T-helper 22 cell (primary cell): ENCODE data around the gene LSAMP.
"Not testable (repeated sequence)": the region's sequence is repeated elsewhere in the genome, so short reads cannot be mapped to it uniquely, and the experiment has no call there.

Source experiments
- DNase-seq: peaks from one replicate; pipeline ENCODE4 v3.0.0-alpha.2; 2020; ENCODE audit warnings: low read depth

LSAMP gene

DNA sequence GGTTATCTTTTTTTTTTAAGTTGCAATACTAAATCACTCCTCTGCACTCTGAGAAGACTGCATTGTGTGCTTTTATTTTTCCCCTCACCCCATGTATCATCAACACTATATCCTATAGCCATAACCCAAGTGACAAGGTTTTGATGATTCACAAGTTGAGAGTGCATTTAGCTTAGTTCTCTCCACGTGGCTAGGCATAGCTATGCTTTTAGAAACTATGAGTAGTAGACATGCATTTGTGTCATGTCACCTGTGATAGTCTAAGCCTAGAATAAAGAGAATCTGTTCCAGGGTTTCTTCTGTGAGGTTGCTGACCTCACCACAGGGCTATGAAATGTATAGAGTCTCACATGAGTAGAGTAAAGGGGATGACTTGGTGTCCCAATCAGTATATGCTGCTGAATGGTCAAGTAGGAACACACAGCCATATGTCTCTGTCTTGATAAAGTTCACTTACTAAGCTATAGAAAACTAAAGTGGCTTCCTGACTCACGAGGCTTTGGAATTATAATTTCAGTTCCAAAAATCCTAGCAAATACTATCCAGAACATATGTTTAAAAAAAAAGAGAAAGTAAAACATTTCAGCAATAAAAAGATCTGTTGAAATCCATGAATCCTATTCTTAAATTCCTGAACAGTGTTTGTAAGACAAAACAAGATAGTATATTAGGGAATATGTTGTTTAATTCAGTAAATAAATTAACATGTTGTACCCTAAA lies 206.3 kb downstream of the LSAMP start:
- DNase-seq = no peak

DNA sequence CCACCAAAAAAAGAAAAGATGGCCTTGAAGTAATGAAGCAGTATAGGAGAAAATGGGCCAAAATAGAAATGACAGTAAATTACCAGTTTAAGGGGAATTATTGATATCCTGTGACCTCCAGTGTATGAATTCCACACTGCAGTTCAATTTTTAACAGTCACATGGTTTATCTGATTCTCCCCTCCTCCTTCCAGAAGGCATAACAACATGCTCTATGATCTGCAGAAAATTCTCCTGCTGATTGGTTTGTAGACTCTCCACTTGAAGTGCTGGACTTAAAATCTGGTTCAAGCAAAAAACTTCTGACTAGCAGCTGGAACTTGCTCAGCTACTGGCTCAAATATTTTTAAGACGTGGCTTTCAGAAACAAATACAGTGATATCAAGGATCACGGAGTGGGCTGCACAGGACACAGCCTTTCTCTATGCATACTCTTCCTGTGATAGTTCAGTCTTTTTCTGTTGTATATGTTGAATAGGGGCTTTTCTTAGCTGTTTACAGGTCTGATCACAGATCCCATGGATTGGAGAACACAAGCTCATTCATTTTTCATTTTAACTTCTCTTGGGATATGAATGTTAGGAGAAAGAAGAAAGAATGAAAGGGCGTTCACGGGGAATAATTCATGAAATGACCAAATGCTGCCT lies 211.5 kb downstream of the LSAMP start:
- no peak for DNase-seq

DNA sequence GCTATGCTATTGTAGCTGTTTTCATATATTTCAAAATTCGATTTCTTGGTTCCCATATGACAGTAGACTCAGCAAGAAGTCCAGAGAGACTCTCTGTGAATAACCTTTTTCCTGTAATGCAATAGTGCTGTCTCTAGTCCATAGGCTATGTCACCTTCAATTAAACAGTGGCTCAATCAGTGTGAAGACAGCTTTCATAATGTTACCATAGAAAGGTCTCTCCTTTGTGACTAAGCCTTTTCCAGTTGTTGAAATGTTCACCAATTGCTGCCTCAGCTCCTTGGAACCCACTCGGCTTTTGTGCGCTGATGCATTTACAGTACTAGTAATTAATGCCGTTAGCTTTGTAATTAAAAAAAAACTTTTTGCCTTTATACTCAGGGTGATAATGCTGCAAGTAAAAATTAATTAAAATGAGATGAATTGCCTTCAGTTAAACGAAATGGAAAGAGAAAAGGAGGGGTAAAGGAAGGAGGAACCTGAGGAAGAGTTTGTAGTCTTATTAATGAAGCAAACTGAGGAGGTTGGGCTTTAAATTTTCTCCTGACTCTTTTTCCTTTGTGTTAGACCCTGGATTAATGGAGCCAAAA lies 214.8 kb downstream of the LSAMP start:
- no peak for DNase-seq

DNA sequence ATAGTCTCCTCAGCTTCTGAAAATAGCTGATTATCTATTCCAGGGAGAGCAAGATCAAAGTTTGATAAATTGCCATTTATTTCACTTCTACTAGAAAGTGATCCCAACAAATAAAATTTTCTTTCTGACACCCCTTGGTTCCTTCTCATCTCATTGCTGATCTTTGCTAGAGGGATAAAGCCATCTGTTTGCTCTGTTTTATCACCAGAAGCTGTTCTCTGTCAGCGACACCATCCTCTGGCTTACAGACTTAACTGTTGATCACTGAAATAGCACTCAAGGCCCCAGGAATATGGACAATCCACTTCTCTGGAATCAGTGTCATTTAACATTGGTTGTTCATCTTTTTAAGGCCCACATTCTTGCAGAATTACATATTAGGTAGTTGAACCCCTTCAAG lies 219.0 kb downstream of the LSAMP start:
- no peak for DNase-seq

DNA sequence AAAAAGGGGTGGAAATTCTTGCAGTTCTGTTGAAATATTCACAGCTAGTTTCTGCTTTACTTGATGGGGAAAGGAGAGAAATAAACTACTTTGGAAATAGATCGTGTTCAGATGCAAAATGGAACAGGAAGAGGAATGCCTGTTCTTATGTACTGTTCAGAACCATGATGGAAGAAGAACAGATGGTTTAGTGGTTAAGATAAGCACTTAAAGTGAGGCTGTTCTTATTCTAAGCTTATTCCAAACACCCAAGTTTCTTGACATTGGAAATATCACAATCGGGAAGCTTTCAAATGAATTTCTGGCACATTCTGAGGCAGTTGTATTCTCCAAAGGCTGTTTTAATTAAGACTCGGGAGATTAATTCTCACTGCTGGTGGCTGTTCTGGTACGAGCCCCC lies 228.5 kb downstream of the LSAMP start:
- DNase-seq = no peak

DNA sequence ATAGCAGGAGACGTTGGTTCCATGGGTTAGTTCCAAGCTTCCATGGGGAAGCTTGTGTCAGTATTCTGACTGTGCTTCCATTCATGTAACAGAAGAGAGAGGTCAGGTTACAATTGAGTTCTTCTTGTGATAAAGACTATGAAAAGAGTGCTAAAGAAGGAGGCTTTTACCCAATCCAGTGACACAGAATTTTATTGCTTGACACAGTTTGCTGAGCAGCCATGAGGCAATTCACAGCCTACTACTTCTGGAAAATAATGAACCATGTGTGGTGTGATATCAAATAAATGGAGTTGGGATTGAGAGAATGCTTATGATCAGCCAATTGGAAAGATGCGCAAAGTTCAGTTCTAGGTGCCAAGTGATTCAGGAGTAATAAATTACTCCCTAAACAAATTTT lies 233.4 kb downstream of the LSAMP start:
- DNase-seq = no peak

- not testable (repeated sequence) for DNase-seq
Measured at GRCh38 chr3:116208830-116209229, 236.5 kb downstream of the LSAMP start.

DNA sequence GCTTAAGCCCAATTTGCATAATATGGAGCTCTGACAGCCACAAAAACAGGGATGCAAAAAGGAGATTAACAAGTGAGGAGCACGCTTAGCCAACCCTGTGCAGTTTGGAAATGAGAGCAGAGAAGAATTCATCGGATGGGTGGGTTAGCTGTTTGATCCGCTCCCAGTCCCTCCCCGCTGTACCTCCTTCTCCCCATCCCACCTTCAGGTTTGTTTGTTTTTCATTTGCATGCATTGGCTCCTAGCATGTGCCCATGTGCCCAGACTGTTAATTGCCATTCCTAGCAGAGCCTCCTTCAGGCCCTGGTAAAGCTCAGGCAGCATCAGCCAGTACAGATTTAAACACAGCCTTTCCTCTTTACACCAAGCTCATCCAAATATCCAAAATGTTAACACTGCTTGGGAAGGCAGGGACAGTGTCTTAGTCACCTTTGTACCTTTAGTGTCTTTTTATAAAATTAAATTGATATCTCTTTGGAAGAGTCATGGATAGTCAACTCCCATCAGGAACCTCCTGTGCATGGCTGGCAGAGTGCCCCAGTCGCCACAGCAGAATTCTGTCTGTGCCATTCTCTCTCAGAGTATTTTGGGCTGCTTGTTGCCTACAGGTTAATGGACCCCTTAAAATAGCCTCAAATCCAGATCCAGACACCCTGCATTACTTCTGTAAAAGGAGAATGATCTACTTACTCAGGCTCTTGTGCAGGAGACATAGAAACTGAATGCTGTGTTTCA lies 244.2 kb downstream of the LSAMP start:
- no peak for DNase-seq

DNA sequence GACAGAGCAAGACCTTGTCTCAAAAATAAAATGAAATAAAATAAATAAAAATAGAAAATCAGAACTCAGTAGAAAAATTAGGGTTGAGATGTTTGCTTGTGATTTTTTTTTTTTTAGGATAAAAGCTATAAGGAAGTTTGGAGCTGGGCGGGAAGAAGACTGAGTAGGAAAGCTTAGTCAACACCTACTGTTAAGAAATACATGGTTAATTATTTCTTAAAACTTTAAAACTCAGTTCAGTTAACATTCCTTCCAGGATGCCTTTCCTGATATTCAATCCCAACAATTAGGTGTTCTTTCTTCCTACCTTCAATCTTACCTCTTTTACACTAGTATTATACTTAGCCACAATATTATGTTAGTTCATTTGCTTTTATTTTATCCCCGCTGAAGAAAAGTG lies 246.2 kb downstream of the LSAMP start:
- no peak for DNase-seq

DNA sequence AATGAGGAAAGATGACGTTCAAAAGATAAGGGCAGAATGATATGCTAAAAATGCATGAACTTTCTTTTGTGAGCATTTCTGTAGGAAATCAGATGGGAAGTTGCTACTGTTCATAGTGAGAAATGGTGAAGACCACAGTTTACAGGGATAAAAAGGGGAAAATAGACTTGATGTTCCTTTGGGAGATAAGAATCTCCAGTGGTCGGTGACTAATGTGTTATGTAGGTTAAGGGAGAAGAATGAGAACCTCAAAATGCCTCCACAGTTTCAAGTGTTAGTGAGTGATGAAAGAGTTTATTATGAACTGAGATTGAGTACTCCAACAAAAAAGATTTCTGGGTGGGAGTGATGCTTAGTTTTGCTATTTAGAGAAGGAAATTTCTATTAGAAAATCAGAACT lies 247.2 kb downstream of the LSAMP start:
- DNase-seq = no peak

DNA sequence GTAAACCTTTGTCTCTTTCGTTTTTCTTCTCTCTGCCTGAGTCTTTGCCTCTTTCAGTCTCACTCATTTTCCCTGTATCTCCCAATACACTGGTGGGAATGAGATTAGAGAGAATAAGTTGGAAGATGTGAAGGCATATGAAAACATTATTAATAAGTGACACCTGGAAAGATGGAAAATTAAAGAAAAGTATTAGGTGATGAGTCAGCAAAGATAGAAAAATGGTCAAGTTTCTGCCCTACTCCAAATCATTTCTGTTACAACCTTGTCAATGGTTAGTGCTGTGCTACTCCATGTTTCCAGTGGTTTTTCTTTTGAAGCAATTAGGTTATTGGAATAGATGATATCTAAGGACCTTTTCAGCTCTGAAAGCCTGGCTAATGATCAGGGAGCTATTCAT lies 252.8 kb downstream of the LSAMP start:
- no peak for DNase-seq

DNA sequence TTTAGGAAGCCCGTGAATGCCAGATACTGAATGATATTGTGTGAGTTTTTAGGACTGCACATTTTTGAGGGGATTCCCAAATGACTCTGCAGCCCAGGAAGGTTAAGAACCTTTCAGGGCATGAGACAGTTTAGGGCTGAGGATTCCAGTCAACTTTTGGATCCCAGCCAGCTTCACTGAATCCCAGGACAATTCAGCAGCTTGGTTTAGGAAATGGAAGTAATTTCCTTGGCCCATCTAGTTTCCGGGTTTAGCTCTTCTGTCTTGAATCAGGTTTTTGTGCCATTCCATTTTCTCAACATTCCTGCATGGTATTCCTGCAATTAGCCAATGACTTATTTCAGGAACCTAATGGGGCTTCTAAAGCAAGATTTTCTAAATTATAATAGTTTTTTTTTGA lies 253.9 kb downstream of the LSAMP start:
- DNase-seq = no peak

GRCh38 chr3:116190095-116190494 lies 255.2 kb downstream of the LSAMP start:
- no peak for DNase-seq

DNA sequence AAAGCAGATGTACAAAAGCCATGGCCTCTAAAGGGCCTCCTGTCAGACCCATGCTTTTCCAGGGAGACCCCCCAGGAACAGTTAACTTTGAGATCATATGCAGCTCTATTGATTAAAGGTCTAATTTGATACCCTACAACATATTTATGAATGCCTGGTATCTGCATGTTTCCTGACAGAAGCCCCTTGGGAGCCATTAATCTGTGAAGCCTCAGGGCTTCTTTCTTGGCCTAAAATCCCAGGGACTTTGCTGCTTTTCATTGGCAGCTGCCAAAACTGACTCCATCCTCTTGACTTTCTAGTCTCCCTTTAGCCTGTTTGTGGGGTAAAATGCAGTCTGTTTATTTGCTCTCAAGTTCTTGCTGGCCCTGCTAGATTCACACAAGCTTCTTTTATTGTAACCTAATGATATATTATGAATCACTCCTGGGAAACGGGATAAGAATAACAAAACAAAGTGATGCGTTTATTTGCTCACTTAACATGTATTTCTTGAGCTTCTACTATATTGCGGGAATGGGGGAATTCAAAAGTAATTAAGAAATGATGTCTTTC lies 257.0 kb downstream of the LSAMP start:
- DNase-seq = no peak

- DNase-seq = no peak
Measured at GRCh38 chr3:116186049-116186448, 259.2 kb downstream of the LSAMP start.

GRCh38 chr3:116181159-116181558 lies 264.1 kb downstream of the LSAMP start:
- DNase-seq = no peak

GRCh38 chr3:116179091-116179490 lies 266.2 kb downstream of the LSAMP start:
- DNase-seq = no peak

DNA sequence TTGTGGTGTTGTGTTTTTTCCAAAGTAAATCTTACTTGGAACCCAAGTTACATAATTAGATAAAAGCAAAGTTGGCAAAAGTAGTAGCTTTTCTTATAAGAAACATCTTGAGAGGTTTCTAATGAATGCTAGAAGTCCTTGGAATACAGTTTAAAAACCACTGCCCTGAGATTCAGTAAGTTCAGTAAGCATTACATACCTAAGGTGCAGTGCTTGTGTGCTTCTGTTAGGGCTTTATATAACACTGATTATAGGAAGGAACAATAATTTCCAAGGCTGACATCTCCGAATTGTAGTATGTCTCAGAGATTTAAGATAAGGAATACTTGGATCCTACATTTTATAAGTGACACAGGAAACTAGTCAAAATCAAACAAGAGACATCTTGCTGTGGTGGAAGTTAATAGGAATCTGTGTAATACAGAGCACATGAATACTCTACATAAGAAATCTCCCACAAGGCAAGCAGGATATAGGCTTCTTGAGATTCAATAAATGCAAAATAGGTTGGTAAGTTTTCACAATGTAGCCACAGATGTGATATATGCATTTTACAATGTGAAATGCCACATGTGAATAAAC lies 268.2 kb downstream of the LSAMP start:
- DNase-seq = no peak

DNA sequence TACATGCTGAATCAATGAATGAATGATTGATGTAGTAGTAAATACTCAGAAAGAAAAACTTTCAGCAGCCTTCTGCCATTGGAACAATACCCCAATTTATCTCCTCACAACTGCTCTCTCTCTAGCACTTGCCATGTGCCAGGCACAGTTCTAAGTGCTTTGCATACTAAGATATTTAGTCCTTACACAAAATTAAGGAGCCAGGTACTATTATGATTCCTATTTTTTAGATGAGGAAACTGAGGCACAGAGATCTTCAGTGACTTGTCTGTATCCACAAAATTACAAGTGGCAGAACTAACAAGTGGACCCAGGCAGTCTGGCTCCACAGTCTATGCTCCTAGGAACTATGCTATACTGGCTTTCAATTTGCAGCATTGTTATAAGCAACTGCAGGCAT lies 279.2 kb downstream of the LSAMP start:
- no peak for DNase-seq

DNA sequence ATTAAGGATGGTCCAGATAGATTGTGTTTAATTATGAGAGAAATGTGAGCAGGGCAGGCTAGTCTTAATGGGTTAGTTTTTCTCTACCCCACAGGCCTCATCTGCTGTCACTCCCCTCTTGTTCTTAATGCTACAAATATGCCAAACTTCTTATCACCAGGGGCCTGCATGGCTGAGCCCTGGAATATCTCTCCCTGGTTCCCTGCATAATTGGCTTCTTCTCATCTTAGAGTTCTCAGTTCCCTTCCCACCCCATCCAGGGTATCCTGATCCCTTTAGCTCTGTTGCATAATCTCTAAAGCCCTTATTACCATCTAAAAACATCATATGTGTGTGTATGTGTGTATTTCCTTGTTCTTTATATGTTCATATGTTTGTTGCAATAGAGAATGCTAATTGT lies 279.6 kb downstream of the LSAMP start:
- no peak for DNase-seq

- DNase-seq = no peak
Measured at GRCh38 chr3:116165135-116165534, 280.2 kb downstream of the LSAMP start.

DNA sequence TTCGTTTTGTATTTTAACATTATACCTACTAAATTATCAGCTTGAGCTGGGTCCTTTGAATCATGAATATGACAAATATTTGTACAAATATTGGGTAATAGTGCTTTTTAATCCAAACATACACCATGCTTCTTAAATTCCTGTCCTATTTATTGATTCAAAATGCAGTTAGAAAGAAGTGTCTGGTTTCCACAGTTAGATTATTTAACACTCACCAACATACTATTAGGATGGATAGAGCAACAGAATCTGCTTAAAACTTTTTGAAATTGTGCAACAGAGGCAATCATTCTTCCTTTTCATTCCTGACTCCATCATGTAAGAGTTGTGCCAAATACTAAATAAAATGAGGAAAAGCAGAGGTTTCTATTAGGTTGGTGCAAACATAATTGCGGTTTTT lies 281.2 kb downstream of the LSAMP start:
- no peak for DNase-seq
